SU-DHL-6 (cell line): ENCODE measurements around the gene NAGPA.

Experiments used
- EZH2phosphoT487 ChIP-seq: fragments of 200-600 bp; sonication (generic), shearing (Covaris generic); conservative IDR thresholded peaks from 2 replicates; pipeline ENCODE4 v1.6.1; 2018; ENCODE audit warnings: mild to moderate bottlenecking, antibody characterized with exemption, low read length, moderate library complexity, mixed read lengths
- TF ChIP-seq, protein P1 (sequence below): fragments of 200-600 bp; sonication (generic); IDR thresholded peaks from one replicate; pipeline ENCODE4 v1.5.1; 2017; ENCODE audit warnings: antibody characterized with exemption, mild to moderate bottlenecking, low read length, moderate library complexity; ENCODE audit not compliant: insufficient read depth, poor library complexity, severe bottlenecking

DNA sequence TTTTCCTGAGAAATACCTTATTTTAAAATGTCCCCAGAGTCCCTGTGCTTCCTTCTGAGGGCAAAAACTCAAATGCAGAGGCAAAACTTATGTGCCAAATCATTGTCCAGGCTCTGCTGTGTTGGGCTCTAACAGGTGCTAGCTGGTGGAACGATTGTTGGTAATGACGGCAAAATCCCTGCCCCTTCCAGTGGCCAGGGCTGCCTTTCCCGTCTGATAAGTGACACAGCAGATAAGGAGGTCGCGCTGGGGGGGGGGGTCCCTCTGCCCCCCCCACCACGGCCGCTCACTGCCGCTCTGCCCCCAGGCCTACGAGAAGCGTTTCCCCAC is 46.5 kb downstream of the NAGPA start:
- TF ChIP-seq, protein P1, sequence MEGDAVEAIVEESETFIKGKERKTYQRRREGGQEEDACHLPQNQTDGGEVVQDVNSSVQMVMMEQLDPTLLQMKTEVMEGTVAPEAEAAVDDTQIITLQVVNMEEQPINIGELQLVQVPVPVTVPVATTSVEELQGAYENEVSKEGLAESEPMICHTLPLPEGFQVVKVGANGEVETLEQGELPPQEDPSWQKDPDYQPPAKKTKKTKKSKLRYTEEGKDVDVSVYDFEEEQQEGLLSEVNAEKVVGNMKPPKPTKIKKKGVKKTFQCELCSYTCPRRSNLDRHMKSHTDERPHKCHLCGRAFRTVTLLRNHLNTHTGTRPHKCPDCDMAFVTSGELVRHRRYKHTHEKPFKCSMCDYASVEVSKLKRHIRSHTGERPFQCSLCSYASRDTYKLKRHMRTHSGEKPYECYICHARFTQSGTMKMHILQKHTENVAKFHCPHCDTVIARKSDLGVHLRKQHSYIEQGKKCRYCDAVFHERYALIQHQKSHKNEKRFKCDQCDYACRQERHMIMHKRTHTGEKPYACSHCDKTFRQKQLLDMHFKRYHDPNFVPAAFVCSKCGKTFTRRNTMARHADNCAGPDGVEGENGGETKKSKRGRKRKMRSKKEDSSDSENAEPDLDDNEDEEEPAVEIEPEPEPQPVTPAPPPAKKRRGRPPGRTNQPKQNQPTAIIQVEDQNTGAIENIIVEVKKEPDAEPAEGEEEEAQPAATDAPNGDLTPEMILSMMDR, result no peak
- no peak for TF ChIP-seq EZH2phosphoT487
